T-cell (primary cell): Measurements from ENCODE around the gene BLTP2. TPM values are rescaled to one million over a fixed set of nuclear protein-coding genes. Genes with fewer than 3 reads are reported as not detected.
"Not testable (repeated sequence)": the region's sequence is repeated elsewhere in the genome, so short reads cannot be mapped to it uniquely, and the experiment has no call there.

Experiments used
- ATAC-seq, 4 experiments: fragments of 200-7000 bp in 3 of 4; fragments of 150-1000 bp in 1 of 4; cut with Tn5 transposase; replicated peaks in 1 of 4; 1 replicate in 3 of 4; 2 replicates in 1 of 4; pipeline ENCODE4 v1.10.0; 2021; ENCODE audit warnings: moderate library complexity in 3 of 4, mild to moderate bottlenecking in 2 of 4, moderate number of reproducible peaks in 1 of 4
- CTCF ChIA-PET, 2 donors: fragments of 300-600 bp; sonication (Branson Sonifier 250); formaldehyde crosslinking; loops; one replicate each; lab custom pipeline; 2022; ENCODE audit warnings: antibody characterized with exemption in 2 of 2; lab: Charles Lee
- POLR2A ChIA-PET, 2 donors: fragments of 300-600 bp; sonication (Branson Sonifier 250); formaldehyde crosslinking; loops; one replicate each; lab custom pipeline; 2022; ENCODE audit warnings: antibody characterized with exemption in 2 of 2; lab: Charles Lee
- DNase-seq, 35 experiments: peaks; one replicate each; pipeline versions ENCODE4 v3.0.0 to v3.0.0-alpha.2; 2013 to 2023
- H3K27ac ChIP-seq: one replicate; pipeline ENCODE4 v1.5.1; 2013; ENCODE audit warnings: low read length
- H3K27me3 ChIP-seq, 2 experiments: replicated peaks in 1 of 2; 1 replicate in 1 of 2; 2 replicates in 1 of 2; pipeline versions ENCODE4 v1.6.1 to v1.7.0; 2013; ENCODE audit warnings: low read length in 1 of 2, mixed read lengths in 1 of 2; ENCODE audit not compliant: control insufficient read depth in 2 of 2, insufficient read depth in 2 of 2; ENCODE audit errors: extremely low read depth in 1 of 2
- H3K36me3 ChIP-seq, 2 donors: 1 replicate in 1 of 2; 2 replicates in 1 of 2; pipeline versions ENCODE4 v1.6.1 to v1.7.0; 2013; ENCODE audit warnings: low read length in 1 of 2; ENCODE audit not compliant: control insufficient read depth in 2 of 2, insufficient read depth in 1 of 2; ENCODE audit errors: extremely low read depth in 1 of 2
- H3K4me1 ChIP-seq, 2 experiments: 1 replicate in 1 of 2; 2 replicates in 1 of 2; pipeline versions ENCODE4 v1.6.1 to v1.7.0; 2013; ENCODE audit warnings: low read length in 2 of 2, mixed read lengths in 1 of 2; ENCODE audit not compliant: insufficient read depth in 2 of 2, control insufficient read depth in 1 of 2; ENCODE audit errors: extremely low read depth in 1 of 2
- H3K4me3 ChIP-seq, 2 donors: 1 replicate in 1 of 2; 2 replicates in 1 of 2; pipeline versions ENCODE4 v1.5.1 to v1.7.0; 2013; ENCODE audit warnings: mild to moderate bottlenecking in 2 of 2, low read length in 1 of 2, moderate library complexity in 1 of 2; ENCODE audit not compliant: control insufficient read depth in 1 of 2; ENCODE audit errors: extremely low read depth in 1 of 2
- H3K9me3 ChIP-seq: 2 replicates; pipeline ENCODE4 v1.7.0; 2013
- H3K27ac Mint-ChIP-seq, 2 donors: one replicate each; pipeline ENCODE4 v1.8.0; 2020 to 2021; ENCODE audit warnings: mild to moderate bottlenecking in 2 of 2, mixed read lengths in 2 of 2
- H3K27me3 Mint-ChIP-seq, 2 donors: one replicate each; pipeline ENCODE4 v1.8.0; 2021 to 2022; ENCODE audit warnings: mixed read lengths in 2 of 2
- H3K36me3 Mint-ChIP-seq: one replicate; pipeline ENCODE4 v1.8.0; 2021; ENCODE audit warnings: mixed read lengths
- H3K4me1 Mint-ChIP-seq, 3 donors: one replicate each; pipeline ENCODE4 v1.8.0; 2020 to 2022; ENCODE audit warnings: mixed read lengths in 3 of 3, mild to moderate bottlenecking in 1 of 3
- H3K4me3 Mint-ChIP-seq, 3 donors: one replicate each; pipeline ENCODE4 v1.8.0; 2020 to 2022; ENCODE audit warnings: mild to moderate bottlenecking in 3 of 3, mixed read lengths in 3 of 3, moderate library complexity in 3 of 3
- H3K9me3 Mint-ChIP-seq, 3 donors: one replicate each; pipeline ENCODE4 v1.8.0; 2020 to 2022; ENCODE audit warnings: mixed read lengths in 3 of 3
- WGBS: methylation state at CpG from one replicate; pipeline ENCODE4 v1.1.5; 2013; ENCODE audit warnings: missing lambda C conversion rate; ENCODE audit not compliant: insufficient coverage; 5-methylcytosine and 5-hydroxymethylcytosine counted together
- total RNA-seq, 35 experiments: library from RNA in 6 of 35; stranded (reverse) in 6 of 35; fragments of 120-200 nt in 1 of 35; gene quantifications; one replicate each; pipeline versions ENCODE4 v1.2.1 to v1.2.4 and lab custom pipeline; 2013 to 2026

BLTP2 gene
- total RNA-seq, 5 donors from 2014 or later (not counting 1 experiment from before 2014, with no cell fraction given): 129 to 156 (median 138) TPM

- peaks cover 22 to 34% of the 10 kb centered on the region in 2 experiments for H3K4me1 ChIP-seq
- Mint-ChIP-seq H3K27ac (no peak overlapping the region), H3K4me1 (peaks cover 58 to 68% (median 60%) of the 10 kb centered on the region in 3 donors), H3K4me3 (no peak overlapping the region), H3K9me3 (no peaks in the 10 kb centered on the region), H3K36me3 (peaks cover 36% of the 10 kb centered on the region), H3K27me3 (no peaks in the 10 kb centered on the region)
- WGBS: 86% methylated on average over 2 of the region's 2 CpGs
- H3K4me3 ChIP-seq: no peak overlapping the region
- ATAC-seq (no peak), DNase-seq (no peak)
- H3K27me3 ChIP-seq: no peaks in the 10 kb centered on the region
- H3K27ac ChIP-seq: no peak overlapping the region
- H3K36me3 ChIP-seq: peaks cover 0 to 36% of the 10 kb centered on the region in 2 donors
- CTCF ChIA-PET: no interaction called here
- no peaks in the 10 kb centered on the region for H3K9me3 ChIP-seq
- POLR2A ChIA-PET: interaction anchor here in 1 of 2 donors (1.0 kb wide), 1 partner anchor 14 kb away, joined by 3 read pairs; no protein-coding TSS in a partner anchor
Measured at GRCh38 chr17:28665994-28666393, 21.0 kb upstream of the BLTP2 start.

GRCh38 chr17:28663723-28664122 lies 18.8 kb upstream of the BLTP2 start:
- peaks cover 26% of the 10 kb centered on the region for H3K36me3 Mint-ChIP-seq
- Histone ChIP-seq H3K27me3 (no peaks in the 10 kb centered on the region), H3K36me3 (peaks cover 0 to 23% of the 10 kb centered on the region in 2 donors), H3K27ac (no peak overlapping the region), H3K9me3 (no peaks in the 10 kb centered on the region), H3K4me1 (peaks cover 30 to 43% of the 10 kb centered on the region in 2 experiments), H3K4me3 (no peak overlapping the region)
- no peaks in the 10 kb centered on the region for H3K9me3 Mint-ChIP-seq
- POLR2A ChIA-PET: no interaction called here
- H3K4me3 Mint-ChIP-seq: peak overlapping the region; percentile 93 to 100 (median 98)
- no peaks in the 10 kb centered on the region for H3K27me3 Mint-ChIP-seq
- H3K4me1 Mint-ChIP-seq: peaks cover 72 to 74% (median 73%) of the 10 kb centered on the region in 3 donors
- CTCF ChIA-PET: no interaction called here
- DNase-seq (no peak), ATAC-seq (no peak)
- H3K27ac Mint-ChIP-seq: peak overlapping the region; percentile 36 to 100

GRCh38 chr17:28662527-28662829 lies 17.5 kb upstream of the BLTP2 start:
- H3K4me3 Mint-ChIP-seq: peak overlapping the region; percentile 93 to 100 (median 98)
- Histone ChIP-seq H3K4me3 (peak overlapping the region; percentile 80 to 88), H3K9me3 (no peaks in the 10 kb centered on the region), H3K27me3 (no peaks in the 10 kb centered on the region), H3K27ac (peak overlapping the region; percentile 95), H3K36me3 (peaks cover 3 to 19% of the 10 kb centered on the region in 2 donors), H3K4me1 (peaks cover 30 to 43% of the 10 kb centered on the region in 2 experiments)
- peaks cover 64 to 69% (median 64%) of the 10 kb centered on the region in 3 donors for H3K4me1 Mint-ChIP-seq
- whole genome bisulfite sequencing: 0% methylated on average over 7 of the region's 10 CpGs
- no peaks in the 10 kb centered on the region for H3K27me3 Mint-ChIP-seq
- H3K9me3 Mint-ChIP-seq: no peaks in the 10 kb centered on the region
- peak overlapping the region; percentile 100 for H3K27ac Mint-ChIP-seq
- DNase-seq (no peak), ATAC-seq (no peak)
- POLR2A ChIA-PET: interaction anchor here (0.6 to 1.8 kb wide), 9 partner anchors 9 to 1166 kb away, joined by 3 to 15 read pairs (median 4); partner anchors contain the start of genes BLTP2 (in 1 of the 2), IFT20 (in 1 of the 2), RPL23A (in 1 of the 2) and TNFAIP1 (in 1 of the 2)
- CTCF ChIA-PET: interaction anchor here (0.6 to 3.7 kb wide), 10 partner anchors 9 to 91 kb away, joined by 3 to 63 read pairs (median 4); partner anchors contain the start of genes BLTP2 (in 1 of the 2) and RPL23A (in 1 of the 2)
- H3K36me3 Mint-ChIP-seq: peaks cover 22% of the 10 kb centered on the region

GRCh38 chr17:28661635-28662526 lies 16.9 kb upstream of the BLTP2 start, which contains the start of the genes SDF2 and SUPT6H:
Gene SDF2 (minus strand): TSS chr17:28661906. CDS start chr17:28661876, 30 bp downstream.
Gene SUPT6H (plus strand): TSS chr17:28662205. CDS start chr17:28673402, 11,197 bp downstream.
- H3K27ac ChIP-seq: peak within 1 kb of the TSS; percentile 95
- DNase-seq: peak; percentile 88 to 98 (median 94)
- Mint-ChIP-seq H3K36me3 (peaks cover 21% of the 10 kb centered on the region), H3K4me3 (peak within 1 kb of the TSS; percentile 93 to 100 (median 98)), H3K27me3 (no peaks in the 10 kb centered on the region), H3K9me3 (no peaks in the 10 kb centered on the region), H3K4me1 (peaks cover 62 to 67% (median 63%) of the 10 kb centered on the region in 3 donors), H3K27ac (peak within 1 kb of the TSS; percentile 100)
- ChIA-PET POLR2A (interaction anchor here (0.6 to 1.8 kb wide), 15 partner anchors 9 to 1166 kb away, joined by 3 to 15 read pairs (median 4); partner anchors contain the start of genes BLTP2 (in 1 of the 2), IFT20 (in 1 of the 2), RPL23A (in 1 of the 2) and TNFAIP1 (in 1 of the 2)), CTCF (interaction anchor here (0.5 to 3.7 kb wide), 14 partner anchors 9 to 768 kb away, joined by 3 to 63 read pairs (median 3); partner anchors contain the start of genes BLTP2 (in 1 of the 2), PHF12 (in 1 of the 2) and RPL23A (in 1 of the 2))
- H3K4me1 ChIP-seq: peaks cover 30 to 43% of the 10 kb centered on the region in 2 experiments
- peaks cover 3 to 20% of the 10 kb centered on the region in 2 donors for H3K36me3 ChIP-seq
- 0% methylated on average over 55 of the region's 66 CpGs for WGBS
- H3K9me3 ChIP-seq: no peaks in the 10 kb centered on the region
- H3K27me3 ChIP-seq: no peaks in the 10 kb centered on the region
- peak within 1 kb of the TSS; percentile 80 to 88 for H3K4me3 ChIP-seq
- ATAC-seq: peak; percentile 88 to 89 (median 88)

GRCh38 chr17:28659497-28659881 lies 14.5 kb upstream of the BLTP2 start:
- H3K4me3 ChIP-seq, H3K27ac ChIP-seq, H3K9me3 Mint-ChIP-seq, H3K9me3 ChIP-seq, CTCF ChIA-PET, H3K27me3 ChIP-seq, DNase-seq, ATAC-seq, POLR2A ChIA-PET, H3K27ac Mint-ChIP-seq, H3K27me3 Mint-ChIP-seq: not testable (repeated sequence)
- 97% methylated on average over 15 of the region's 23 CpGs for WGBS
- peaks cover 3 to 19% of the 10 kb centered on the region in 2 donors for H3K36me3 ChIP-seq
- Mint-ChIP-seq H3K36me3 (peaks cover 13% of the 10 kb centered on the region), H3K4me3 (peak overlapping the region in 2 of 3 donors; percentile 55 to 93), H3K4me1 (peaks cover 50 to 58% (median 55%) of the 10 kb centered on the region in 3 donors)
- H3K4me1 ChIP-seq: peaks cover 26 to 30% of the 10 kb centered on the region in 2 experiments
